Endothelial cell of umbilical vein (primary cell): ENCODE measurements around the gene SUPT4H1. TPM values are rescaled to one million over a fixed set of nuclear protein-coding genes. Genes with fewer than 3 reads are reported as not detected.
"Not testable (repeated sequence)": the region's sequence is repeated elsewhere in the genome, so short reads cannot be mapped to it uniquely, and the experiment has no call there.

Source experiments
- BruUV-seq: library from RNA; stranded (reverse); fragments of 400-500 nt; replicated peaks from 2 replicates; lab custom pipeline; 2021; lab: Mats Ljungman, UMichigan
- CTCF ChIA-PET: fragments of 300-600, 350-600 bp; sonication (Branson Sonifier 250); formaldehyde crosslinking; loops from one replicate; lab custom pipeline; 2021; ENCODE audit warnings: antibody characterized with exemption, inconsistent platforms; lab: Charles Lee
- POLR2A ChIA-PET: fragments of 300-600, 350-600 bp; sonication (Branson Sonifier 250); formaldehyde crosslinking; loops from one replicate; lab custom pipeline; 2021; ENCODE audit warnings: antibody characterized with exemption, inconsistent platforms; lab: Charles Lee
- DNase-seq: peaks from one replicate; pipeline ENCODE4 v3.0.0-alpha.2; 2011; ENCODE audit warnings: low read depth, low spot score
- FAIRE-seq: peaks from 2 replicates; lab custom pipeline; 2011; peaks lifted over from hg19 to GRCh38; lab: Jason Lieb, UNC
- H2AFZ ChIP-seq: 2 replicates; pipeline ENCODE4 v1.6.0; 2012; ENCODE audit warnings: low read depth, low read length, control low read depth, inconsistent platforms
- H3K27ac ChIP-seq: 2 replicates; pipeline ENCODE4 v1.5.1; 2011; ENCODE audit warnings: low read depth, mild to moderate bottlenecking, control low read depth, low read length, moderate library complexity; ENCODE audit not compliant: insufficient read depth
- H3K27me3 ChIP-seq, 2 experiments: 2 replicates each; pipeline versions ENCODE4 v1.6.0 to v1.6.1; 2011; ENCODE audit warnings: low read length in 2 of 2, mixed read lengths in 1 of 2; ENCODE audit not compliant: control insufficient read depth in 2 of 2, insufficient read depth in 2 of 2
- H3K36me3 ChIP-seq, 2 experiments: 2 replicates in 1 of 2; 3 replicates in 1 of 2; pipeline ENCODE4 v1.5.1; 2011; ENCODE audit warnings: low read length in 2 of 2, mild to moderate bottlenecking in 1 of 2, moderate library complexity in 1 of 2; ENCODE audit not compliant: control insufficient read depth in 2 of 2, insufficient read depth in 2 of 2; ENCODE audit errors: extremely low read depth in 1 of 2
- H3K4me1 ChIP-seq: 3 replicates; pipeline ENCODE4 v1.5.1; 2011; ENCODE audit warnings: mild to moderate bottlenecking, low read length; ENCODE audit not compliant: control insufficient read depth, insufficient read depth; ENCODE audit errors: extremely low read depth
- H3K4me2 ChIP-seq: 2 replicates; pipeline ENCODE4 v1.6.1; 2011; ENCODE audit warnings: low read length, control low read depth, mixed read lengths; ENCODE audit not compliant: insufficient read depth
- H3K4me3 ChIP-seq, 3 experiments: fragments of 200-600 bp in 1 of 3; sonication (generic), shearing (Covaris generic) in 1 of 3; replicated peaks in 1 of 3; 2 replicates each; pipeline ENCODE4 v1.5.1; 2011 to 2016; ENCODE audit warnings: control low read depth in 3 of 3, low read length in 3 of 3, mild to moderate bottlenecking in 2 of 3, inconsistent platforms in 1 of 3, low read depth in 1 of 3, moderate library complexity in 1 of 3; ENCODE audit not compliant: insufficient read depth in 1 of 3
- H3K79me2 ChIP-seq: 2 replicates; pipeline ENCODE4 v1.6.0; 2012; ENCODE audit warnings: low read length, inconsistent platforms; ENCODE audit not compliant: control insufficient read depth, insufficient read depth
- H3K9ac ChIP-seq: replicated peaks from 2 replicates; pipeline ENCODE3; 2011; ENCODE audit warnings: low read length, control low read depth; ENCODE audit not compliant: insufficient read depth; ENCODE audit errors: extremely low read depth
- H3K9me1 ChIP-seq: replicated peaks from 3 replicates; pipeline ENCODE4 v1.6.0; 2011; ENCODE audit warnings: mild to moderate bottlenecking, low read length; ENCODE audit not compliant: control insufficient read depth, insufficient read depth; ENCODE audit errors: extremely low read depth
- H3K9me3 ChIP-seq: replicated peaks from 2 replicates; pipeline ENCODE4 v1.5.1; 2012; ENCODE audit warnings: low read length, inconsistent platforms; ENCODE audit not compliant: control insufficient read depth, insufficient read depth
- H4K20me1 ChIP-seq: replicated peaks from 2 replicates; pipeline ENCODE3; 2011; ENCODE audit warnings: mild to moderate bottlenecking, low read length; ENCODE audit not compliant: control insufficient read depth, insufficient read depth; ENCODE audit errors: extremely low read depth
- EZH2 ChIP-seq: IDR thresholded peaks from 2 replicates; pipeline ENCODE4 v1.6.1; 2012; ENCODE audit warnings: borderline replicate concordance, low read depth, mild to moderate bottlenecking, moderate library complexity, low read length, inconsistent platforms; ENCODE audit not compliant: severe bottlenecking
- FOS ChIP-seq: IDR thresholded peaks from 2 replicates; pipeline ENCODE4 v1.6.1; 2011; ENCODE audit warnings: mild to moderate bottlenecking, low read length, moderate library complexity, borderline replicate concordance; ENCODE audit not compliant: insufficient read depth
- GATA2 ChIP-seq: IDR thresholded peaks from 2 replicates; pipeline ENCODE4 v1.7.0; 2011; ENCODE audit warnings: low read depth, mild to moderate bottlenecking, moderate library complexity, mixed read lengths, low read length; ENCODE audit not compliant: insufficient read length, insufficient read depth
- JUN ChIP-seq: IDR thresholded peaks from 2 replicates; pipeline ENCODE4 v1.6.1; 2011; ENCODE audit warnings: borderline replicate concordance, low read depth; ENCODE audit not compliant: insufficient read length, insufficient read depth
- MYC ChIP-seq: IDR thresholded peaks from one replicate; pipeline ENCODE4 v1.6.1; 2011; ENCODE audit warnings: mild to moderate bottlenecking, low read depth, low read length
- POLR2A ChIP-seq: IDR thresholded peaks from 2 replicates; pipeline ENCODE4 v1.6.1; 2012; ENCODE audit warnings: low read depth, mild to moderate bottlenecking, control low read depth, low read length
- POLR2AphosphoS5 ChIP-seq: IDR thresholded peaks from 2 replicates; pipeline ENCODE4 v1.6.1; 2012; ENCODE audit warnings: low read depth, mild to moderate bottlenecking, control low read depth, low read length, moderate library complexity; ENCODE audit not compliant: insufficient read depth
- dilution Hi-C: fragments of 300-500 bp; cut with MboI; formaldehyde crosslinking; loops from one replicate; pipeline ENCODE4 v1.15.0; 2019; ENCODE audit warnings: low sequenced_read_pairs; ENCODE audit not compliant: extremely low pct_ligation_motif_present
- intact Hi-C: fragments of 100-400 bp; cut with micrococcal nuclease; formaldehyde crosslinking; loops from one replicate; pipeline ENCODE4 v1.10.0; 2022
- polyA plus RNA-seq, 4 experiments: library from polyadenylated mRNA; depleted of rRNA in 3 of 4; stranded (reverse) in 3 of 4; unstranded in 1 of 4; fragments of >200 nt; gene quantifications; 2 replicates each; pipeline versions ENCODE4 v1.2.1 to v1.2.3, GENCODE V29; 2011 to 2012; ENCODE audit warnings: missing spikeins in 1 of 4
- total RNA-seq: library from RNA; stranded (reverse); gene quantifications from 2 replicates; pipeline ENCODE4 v1.2.3, GENCODE V29; 2021
- TF ChIP-seq, protein P1 (sequence below), 2 donors: IDR thresholded peaks; 1 replicate in 1 of 2; 2 replicates in 1 of 2; pipeline ENCODE4 v1.5.1; 2011; ENCODE audit warnings: low read length in 2 of 2, mild to moderate bottlenecking in 2 of 2, moderate library complexity in 2 of 2, control low read depth in 1 of 2, inconsistent platforms in 1 of 2, low read depth in 1 of 2; ENCODE audit not compliant: insufficient read depth in 1 of 2; ENCODE audit errors: extremely low read depth in 1 of 2
- TF ChIP-seq, protein P2 (sequence below): IDR thresholded peaks from 2 replicates; pipeline ENCODE4 v1.6.1; 2011; ENCODE audit not compliant: insufficient read depth, insufficient read length

SUPT4H1 gene
- total and polyA plus RNA-seq, 2 donors (not counting 3 experiments of a cell fraction or from before 2014, with no cell fraction given) = 77.5 to 154 TPM

DNA sequence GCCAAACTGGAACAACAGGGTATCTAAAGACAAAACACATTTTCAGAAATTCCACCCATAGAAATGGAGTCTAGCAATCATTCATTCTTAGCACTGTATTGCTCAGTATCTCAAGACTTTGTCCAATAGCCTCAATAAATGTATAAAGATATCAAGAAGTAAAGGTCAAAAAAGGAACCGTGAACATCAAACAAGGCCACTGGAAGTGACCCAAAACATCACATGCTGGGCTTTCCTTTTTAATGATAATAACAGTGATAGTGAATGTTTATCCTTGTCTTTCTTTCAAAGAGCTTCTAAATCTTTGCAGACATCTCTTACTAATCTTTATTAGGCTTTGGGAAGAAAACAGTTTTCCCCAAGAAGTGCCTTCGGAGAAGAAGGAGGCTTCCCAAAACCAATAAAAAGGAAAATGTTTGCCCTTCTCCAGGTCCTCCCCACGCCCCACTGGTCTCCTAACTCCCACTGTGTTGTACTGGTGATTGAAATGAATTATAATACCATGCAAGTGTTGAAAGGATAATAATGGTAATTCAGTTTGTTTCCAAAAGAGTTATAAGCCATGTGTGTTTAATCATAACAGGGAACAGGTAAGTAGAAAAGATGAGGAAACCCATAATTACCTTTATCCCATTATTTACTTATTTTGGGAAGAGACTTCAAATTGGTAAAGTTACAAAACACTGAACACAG is 46.7 kb upstream of the SUPT4H1 start:
- BruUV-seq = no TSS peak
- TF ChIP-seq POLR2A (no peak), GATA2 (no peak), MYC (no peak), POLR2AphosphoS5 (no peak), EZH2 (no peak), FOS (no peak), JUN (no peak)
- TF ChIP-seq, protein P1, sequence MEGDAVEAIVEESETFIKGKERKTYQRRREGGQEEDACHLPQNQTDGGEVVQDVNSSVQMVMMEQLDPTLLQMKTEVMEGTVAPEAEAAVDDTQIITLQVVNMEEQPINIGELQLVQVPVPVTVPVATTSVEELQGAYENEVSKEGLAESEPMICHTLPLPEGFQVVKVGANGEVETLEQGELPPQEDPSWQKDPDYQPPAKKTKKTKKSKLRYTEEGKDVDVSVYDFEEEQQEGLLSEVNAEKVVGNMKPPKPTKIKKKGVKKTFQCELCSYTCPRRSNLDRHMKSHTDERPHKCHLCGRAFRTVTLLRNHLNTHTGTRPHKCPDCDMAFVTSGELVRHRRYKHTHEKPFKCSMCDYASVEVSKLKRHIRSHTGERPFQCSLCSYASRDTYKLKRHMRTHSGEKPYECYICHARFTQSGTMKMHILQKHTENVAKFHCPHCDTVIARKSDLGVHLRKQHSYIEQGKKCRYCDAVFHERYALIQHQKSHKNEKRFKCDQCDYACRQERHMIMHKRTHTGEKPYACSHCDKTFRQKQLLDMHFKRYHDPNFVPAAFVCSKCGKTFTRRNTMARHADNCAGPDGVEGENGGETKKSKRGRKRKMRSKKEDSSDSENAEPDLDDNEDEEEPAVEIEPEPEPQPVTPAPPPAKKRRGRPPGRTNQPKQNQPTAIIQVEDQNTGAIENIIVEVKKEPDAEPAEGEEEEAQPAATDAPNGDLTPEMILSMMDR (IDR thresholded peaks at IDR 0.05; ENCODE audit: extremely low read depth in 1 of 2, insufficient read depth in 1 of 2, low read depth in 1 of 2, low read length in 2 of 2) = no peak
- TF ChIP-seq, protein P2, sequence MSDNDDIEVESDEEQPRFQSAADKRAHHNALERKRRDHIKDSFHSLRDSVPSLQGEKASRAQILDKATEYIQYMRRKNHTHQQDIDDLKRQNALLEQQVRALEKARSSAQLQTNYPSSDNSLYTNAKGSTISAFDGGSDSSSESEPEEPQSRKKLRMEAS = no peak
- Histone ChIP-seq H4K20me1 (no peaks in the 10 kb centered on the region), H3K4me3 (no peak overlapping the region), H3K27me3 (peaks cover 4 to 29% of the 10 kb centered on the region in 2 experiments), H3K9me3 (no peaks in the 10 kb centered on the region), H3K9ac (no peak overlapping the region), H3K4me1 (no peaks in the 10 kb centered on the region), H3K36me3 (no peaks in the 10 kb centered on the region), H3K9me1 (no peaks in the 10 kb centered on the region), H3K79me2 (no peaks in the 10 kb centered on the region), H3K4me2 (no peak overlapping the region), H2AFZ (no peak overlapping the region), H3K27ac (no peak overlapping the region)
- no peak for FAIRE-seq
- CTCF ChIA-PET = interaction anchor here (1.3 kb wide), 1 partner anchor 19 kb away, joined by 4 read pairs; the partner anchor contains the start of gene RNF43
- intact Hi-C loops (no loop called here), dilution Hi-C loops (no loop called here)
- POLR2A ChIA-PET = no interaction called here
- no peak for DNase-seq

DNA sequence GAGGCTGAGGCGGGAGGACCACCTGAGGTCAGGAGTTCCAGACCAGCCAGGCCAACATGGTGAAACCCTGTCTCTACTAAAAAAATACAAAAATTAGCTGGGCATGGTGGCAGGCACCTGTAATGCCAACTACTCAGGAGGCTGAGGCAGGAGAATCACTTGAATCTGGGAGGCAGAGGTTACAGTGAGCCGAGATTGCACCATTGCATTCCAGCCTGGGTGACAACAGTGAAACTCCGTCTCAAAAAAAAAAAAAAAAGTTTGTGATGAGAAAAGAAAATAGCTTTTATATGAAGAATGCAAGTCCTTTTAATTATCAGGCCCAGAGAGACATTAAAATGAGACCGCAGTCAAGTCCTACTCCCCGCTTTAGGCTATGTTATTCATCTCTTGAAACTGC is 45.4 kb upstream of the SUPT4H1 start:
- H3K4me2 ChIP-seq, H3K79me2 ChIP-seq, intact Hi-C loops, DNase-seq, BruUV-seq, H3K36me3 ChIP-seq, H4K20me1 ChIP-seq, FAIRE-seq, H3K9me3 ChIP-seq, H3K4me1 ChIP-seq, H3K9ac ChIP-seq, dilution Hi-C loops, POLR2A ChIA-PET, H3K9me1 ChIP-seq, H2AFZ ChIP-seq, H3K4me3 ChIP-seq, H3K27ac ChIP-seq: not testable (repeated sequence)
- peaks cover 3 to 23% of the 10 kb centered on the region in 2 experiments for H3K27me3 ChIP-seq
- CTCF ChIA-PET = interaction anchor here (1.3 kb wide), 1 partner anchor 20 kb away, joined by 4 read pairs; the partner anchor contains the start of gene RNF43
